Stimulated activated naive CD4-positive, alpha-beta T cell (primary cell): ENCODE data around the gene FES.
"Not testable (repeated sequence)": the region's sequence is repeated elsewhere in the genome, so short reads cannot be mapped to it uniquely, and the experiment has no call there.

Experiments used
- DNase-seq, 6 experiments: peaks; one replicate each; lab custom pipeline; 2025; lab: John Stamatoyannopoulos, UW

Gene FES

GRCh38 chr15:90891346-90891949, 7.1 kb downstream of the FES start:
- no peak for DNase-seq

- no peak for DNase-seq
Observed at GRCh38 chr15:90892023-90892422, 7.7 kb downstream of the FES start.

GRCh38 chr15:90892498-90893174, 8.3 kb downstream of the FES start:
- DNase-seq: no peak

- DNase-seq: no peak
Observed at GRCh38 chr15:90893175-90894090, 9.1 kb downstream of the FES start.

GRCh38 chr15:90895571-90896117, 11.3 kb downstream of the FES start:
- DNase-seq: no peak

DNA sequence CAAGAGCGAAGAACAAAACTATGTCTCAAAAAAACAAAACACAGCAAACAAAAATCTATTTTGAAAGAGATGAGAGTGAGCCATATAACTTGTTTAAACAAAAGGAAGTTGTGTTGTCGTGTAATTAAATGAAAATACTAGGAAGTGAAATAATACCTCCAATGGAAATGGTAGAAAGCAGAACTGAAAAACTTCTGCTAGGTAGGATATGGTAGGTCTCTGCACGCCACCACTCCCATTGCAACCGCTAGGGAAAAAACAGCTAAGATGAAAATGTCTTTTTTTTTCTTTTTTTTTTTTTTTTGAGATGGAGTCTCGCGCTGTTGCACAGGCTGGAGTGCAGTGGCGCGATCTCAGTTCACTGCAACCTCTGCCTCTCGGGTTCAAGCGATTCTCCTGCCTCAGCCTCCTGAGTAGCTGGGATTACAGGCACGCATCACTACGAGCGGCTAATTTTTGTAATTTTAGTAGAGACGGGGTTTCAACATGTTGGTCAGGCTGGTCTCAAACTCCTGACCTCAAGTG, 12.9 kb downstream of the FES start:
- DNase-seq: not testable (repeated sequence)

DNA sequence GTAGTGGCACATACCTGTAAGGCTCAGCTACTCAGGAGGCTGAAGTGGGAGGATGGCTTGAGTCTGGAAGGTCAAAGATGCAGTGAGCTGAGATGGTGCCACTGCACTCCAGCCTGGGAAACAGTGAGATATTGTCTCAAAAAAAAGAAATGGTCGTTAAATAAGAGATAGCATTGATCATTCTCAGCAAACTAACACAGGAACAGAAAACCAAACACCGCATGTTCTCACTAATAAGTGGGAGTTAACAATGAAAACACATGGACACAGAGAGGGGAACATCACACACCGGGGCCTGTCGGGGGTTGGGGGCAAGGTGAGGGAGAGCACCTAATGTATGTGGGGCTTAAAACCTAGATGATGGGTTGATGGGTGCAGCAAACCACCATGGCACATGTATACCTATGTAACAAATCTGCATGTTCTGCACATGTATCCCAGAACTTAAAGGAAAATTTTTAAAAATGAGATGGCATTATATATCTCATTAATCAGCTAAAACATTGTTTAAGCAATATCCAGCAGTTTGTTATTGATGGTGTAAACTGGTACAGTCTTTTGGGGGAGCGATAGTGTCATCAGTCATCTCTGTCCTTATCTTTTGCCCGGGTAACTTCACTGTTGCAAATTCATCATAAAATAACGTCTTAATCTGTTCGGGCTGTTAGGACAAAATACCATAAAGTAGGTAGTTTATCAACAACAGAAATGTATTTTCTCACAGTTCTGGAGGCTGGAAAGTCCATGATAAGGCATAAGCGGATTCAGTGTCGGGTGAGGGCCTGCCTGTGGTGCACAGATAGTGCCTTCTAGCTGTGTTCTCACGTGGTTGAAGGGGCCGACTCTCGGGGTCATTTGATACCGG, 17.1 kb downstream of the FES start:
- DNase-seq: no peak

DNA sequence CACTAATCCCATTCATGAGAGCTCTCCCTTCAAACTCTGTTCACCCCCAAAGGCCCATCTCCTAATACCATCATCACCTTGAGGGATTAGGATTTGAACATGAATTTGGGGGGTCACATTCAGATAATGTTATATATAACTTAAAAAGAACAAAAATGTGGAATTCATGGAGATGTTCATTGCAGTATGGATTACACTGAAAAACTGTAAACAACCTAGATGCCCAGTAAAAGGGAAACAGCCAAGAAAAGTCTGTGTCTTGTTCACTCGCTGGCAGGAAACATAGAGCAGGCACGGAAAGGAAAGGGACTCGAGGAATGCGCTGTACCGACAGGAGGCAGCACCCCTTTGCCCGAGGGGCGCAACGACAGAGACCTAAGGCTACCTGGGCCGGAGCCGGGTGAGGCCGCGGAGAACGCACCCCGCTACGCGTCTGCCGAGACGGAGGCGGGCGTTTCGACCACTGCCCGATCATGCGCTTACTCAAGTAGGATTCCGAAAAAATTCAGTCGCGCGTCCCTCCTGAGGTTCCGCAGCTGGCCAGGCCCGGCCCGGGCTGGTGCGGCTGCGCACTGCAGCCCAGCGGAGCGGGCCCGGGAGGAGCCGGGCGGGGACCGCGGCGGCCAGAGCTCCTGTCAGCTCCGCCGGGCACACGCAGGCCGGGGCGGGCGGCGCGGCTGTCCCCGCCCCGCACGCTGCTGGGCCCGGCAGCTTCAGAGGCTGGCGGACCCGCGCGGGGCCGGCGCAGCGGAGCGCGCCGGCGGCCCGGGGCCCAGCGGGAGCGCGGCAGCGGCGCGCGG, 17.9 kb downstream of the FES start:
- DNase-seq: peak; percentile 51 to 79 (median 62)

GRCh38 chr15:90902840-90903732, 18.8 kb downstream of the FES start, which contains the start of gene MAN2A2:
Gene MAN2A2, plus strand, starts transcription at chr15:90903302. Its CDS starts 906 bp downstream, at chr15:90904208.
- peak; percentile 38 to 80 (median 50) for DNase-seq

DNA sequence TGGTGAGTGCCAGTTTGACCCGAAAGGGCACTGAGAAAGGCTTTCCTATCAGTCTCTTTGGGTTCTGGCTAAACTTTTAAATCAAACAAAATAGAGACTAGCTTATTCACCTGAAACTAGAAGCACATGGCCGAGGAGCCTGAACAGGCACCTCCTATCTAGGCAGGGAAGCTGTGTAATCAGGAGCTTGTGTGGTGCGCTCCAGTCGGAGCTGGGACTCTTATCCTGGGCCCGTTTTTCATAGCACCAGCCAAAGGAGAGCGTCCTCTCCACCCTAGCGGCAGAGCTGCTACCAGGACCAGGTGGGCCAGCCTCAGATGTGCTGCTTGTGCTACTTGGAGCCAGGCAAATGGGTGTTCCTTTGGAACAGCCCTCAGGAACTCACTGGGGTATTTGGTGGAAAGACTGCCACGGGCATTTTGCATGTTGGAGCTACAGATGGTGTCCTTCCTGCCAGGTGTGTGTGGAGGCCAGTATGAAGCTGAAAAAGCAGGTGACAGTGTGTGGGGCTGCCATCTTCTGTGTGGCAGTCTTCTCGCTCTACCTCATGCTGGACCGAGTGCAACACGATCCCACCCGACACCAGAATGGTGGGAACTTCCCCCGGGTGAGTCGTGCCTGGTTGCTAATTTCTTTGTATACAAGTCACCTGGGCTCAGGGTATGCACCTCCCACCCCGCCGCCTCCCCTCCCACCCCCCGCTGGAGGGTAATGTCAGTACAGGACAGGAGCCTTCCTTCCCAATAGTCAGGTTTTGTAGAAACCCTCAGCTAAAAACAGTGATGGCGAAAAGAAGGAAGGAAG, 19.6 kb downstream of the FES start:
- no peak for DNase-seq

DNA sequence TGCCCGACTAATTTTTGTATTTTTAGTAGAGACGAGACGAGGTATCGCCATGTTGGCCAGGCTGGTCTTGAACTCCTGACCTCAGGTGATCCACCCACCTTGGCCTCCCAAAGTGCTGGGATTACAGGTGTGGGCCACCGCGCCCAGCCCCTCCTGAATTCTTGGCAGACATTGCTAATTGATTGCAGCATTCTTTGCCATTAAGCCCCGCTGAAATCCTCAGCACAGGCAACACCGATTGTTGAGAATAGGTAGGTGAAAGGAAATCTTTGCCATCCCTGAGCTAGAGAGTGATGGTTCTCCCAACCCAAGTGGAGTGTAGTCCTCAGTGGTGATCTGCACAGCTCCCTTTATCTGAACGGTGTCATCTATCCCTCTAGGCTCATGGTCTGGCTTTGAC, 20.4 kb downstream of the FES start:
- no peak for DNase-seq

DNA sequence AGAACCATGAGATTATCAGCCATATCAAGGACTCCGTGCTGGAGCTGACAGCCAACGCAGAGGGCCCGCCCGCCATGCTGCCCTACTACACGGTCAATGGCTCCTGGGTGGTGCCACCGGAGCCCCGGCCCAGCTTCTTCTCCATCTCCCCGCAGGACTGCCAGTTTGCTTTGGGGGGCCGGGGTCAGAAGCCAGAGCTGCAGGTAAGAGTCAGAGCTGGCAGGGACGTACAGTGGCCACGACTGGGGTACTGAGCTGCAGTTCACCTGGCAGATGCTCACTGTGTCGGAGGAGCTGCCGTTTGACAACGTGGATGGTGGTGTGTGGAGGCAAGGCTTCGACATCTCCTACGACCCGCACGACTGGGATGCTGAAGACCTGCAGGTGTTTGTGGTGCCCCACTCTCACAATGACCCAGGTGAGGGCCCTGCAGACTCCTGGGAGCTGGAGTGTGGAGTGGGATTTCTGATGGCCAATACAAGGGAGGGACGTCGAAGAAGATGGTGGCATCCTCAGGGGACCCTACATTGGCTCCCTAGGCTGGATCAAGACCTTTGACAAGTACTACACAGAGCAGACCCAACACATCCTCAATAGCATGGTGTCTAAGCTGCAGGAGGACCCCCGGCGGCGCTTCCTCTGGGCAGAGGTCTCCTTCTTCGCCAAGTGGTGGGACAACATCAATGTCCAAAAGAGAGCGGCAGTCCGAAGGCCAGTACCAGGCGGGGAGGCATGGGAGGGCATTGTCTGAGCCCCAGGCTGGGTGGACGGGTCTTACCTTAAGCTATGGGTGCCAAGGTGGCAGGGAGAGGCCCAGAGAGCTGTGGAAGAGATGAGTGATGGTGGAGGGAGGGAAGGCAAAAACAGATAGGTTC, 21.2 kb downstream of the FES start:
- DNase-seq: no peak

- DNase-seq: no peak
Observed at GRCh38 chr15:90906181-90906849, 22.0 kb downstream of the FES start.

- no peak for DNase-seq
Observed at GRCh38 chr15:90907051-90907660, 22.9 kb downstream of the FES start.

- DNase-seq: no peak
Observed at GRCh38 chr15:90907838-90908507, 23.7 kb downstream of the FES start.

GRCh38 chr15:90909449-90909848, 25.1 kb downstream of the FES start:
- DNase-seq: not testable (repeated sequence)
